Right renal pelvis (tissue), 4 donors: ENCODE results near the gene TBC1D30. TPM values are rescaled to one million over a fixed set of nuclear protein-coding genes. Genes with fewer than 3 reads are reported as not detected.

Experiments
- DNase-seq, 4 donors: peaks; one replicate each; pipeline ENCODE4 v3.0.0-alpha.2; 2013; ENCODE audit warnings: low read depth in 4 of 4, low spot score in 3 of 4, missing footprints in 1 of 4
- polyA plus RNA-seq, 4 donors: library from polyadenylated mRNA; unstranded; fragments of 120-200 nt; gene quantifications; one replicate each; pipeline ENCODE4 v1.2.1, GENCODE V29; 2013; ENCODE audit not compliant: insufficient read length in 4 of 4

TBC1D30 gene
- polyA plus RNA-seq, 4 donors, result 5.2 to 8.0 (median 5.9) TPM

DNA sequence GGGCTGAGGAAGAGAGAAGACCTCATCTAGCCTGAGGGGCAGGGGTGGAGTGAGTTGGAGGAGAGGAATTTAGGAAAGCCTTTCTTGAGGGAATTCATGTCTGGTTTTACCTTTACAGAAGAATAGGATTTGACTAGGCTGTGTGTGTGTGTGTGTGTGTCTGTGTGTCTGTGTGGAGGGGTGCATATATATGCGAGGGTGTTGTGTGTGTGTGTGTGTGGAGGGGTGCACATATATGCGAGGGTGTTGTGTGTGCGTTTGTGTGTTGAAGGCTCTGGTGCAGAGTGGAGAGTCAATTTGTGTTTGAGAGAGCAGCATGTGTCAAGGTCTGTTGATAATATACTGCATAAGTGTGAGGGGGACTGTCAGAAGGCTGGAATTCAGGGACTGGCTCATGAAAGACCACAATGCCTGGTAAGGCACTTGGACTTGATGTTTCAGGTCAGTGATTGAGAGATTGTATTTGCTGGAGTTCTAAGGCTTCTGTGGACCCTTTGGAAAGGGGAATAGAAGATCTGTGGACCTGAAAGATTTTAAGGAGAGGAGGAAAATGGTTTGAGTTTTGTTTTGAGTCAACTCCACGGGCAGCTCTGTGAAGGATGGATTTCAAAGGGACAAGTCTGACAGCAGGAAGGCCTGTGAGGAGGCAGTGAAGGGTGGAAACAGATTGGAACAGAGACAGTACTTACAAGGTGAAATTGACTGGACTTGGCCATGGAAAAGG is 34.6 kb downstream of the TBC1D30 start:
- no peak for DNase-seq

DNA sequence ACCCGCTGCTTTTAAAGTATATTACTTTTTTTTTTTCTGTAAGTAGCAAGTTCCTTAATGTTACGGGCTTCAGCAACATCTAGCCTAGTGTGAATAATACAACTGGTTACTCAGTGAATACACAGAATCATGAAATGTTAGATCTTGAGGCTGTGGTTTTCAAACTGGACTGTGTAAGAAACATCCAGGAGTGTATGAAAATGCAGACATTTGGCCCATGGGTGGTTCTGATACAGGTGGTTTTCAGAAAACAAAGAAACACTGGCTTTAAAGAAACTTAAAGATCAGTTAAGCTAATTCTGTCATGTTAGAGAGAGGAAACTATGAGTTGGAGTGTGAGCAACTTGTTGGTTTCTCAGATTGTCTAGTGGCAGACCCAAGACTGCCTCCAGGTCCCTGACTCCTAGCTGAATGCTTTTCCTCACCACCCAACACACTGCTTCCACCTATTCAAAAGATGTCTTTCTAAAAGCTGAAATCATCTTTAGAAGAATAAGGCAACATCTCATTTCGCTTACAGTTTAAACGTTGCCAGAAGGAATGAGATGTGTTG is 36.1 kb downstream of the TBC1D30 start:
- no peak for DNase-seq

DNA sequence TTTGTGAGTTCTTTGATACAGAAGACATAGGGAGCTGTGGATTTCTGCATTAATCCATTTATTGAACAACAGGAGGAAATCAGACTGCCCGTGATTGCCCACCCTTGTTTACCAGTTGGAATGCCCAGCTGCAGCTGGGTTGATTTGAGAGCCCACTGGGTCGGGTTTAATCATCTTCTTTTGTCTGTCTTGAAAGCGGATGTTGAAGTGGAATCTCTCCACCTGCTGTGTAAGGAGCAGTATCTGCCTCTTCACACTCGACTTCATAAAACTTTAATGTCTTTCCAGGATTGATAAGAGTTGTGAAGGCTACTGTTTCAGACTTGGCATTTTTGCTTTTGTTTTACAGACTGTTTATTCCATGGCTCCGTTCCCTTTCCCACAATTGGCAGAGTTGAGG is 39.9 kb downstream of the TBC1D30 start:
- DNase-seq, result no peak

DNA sequence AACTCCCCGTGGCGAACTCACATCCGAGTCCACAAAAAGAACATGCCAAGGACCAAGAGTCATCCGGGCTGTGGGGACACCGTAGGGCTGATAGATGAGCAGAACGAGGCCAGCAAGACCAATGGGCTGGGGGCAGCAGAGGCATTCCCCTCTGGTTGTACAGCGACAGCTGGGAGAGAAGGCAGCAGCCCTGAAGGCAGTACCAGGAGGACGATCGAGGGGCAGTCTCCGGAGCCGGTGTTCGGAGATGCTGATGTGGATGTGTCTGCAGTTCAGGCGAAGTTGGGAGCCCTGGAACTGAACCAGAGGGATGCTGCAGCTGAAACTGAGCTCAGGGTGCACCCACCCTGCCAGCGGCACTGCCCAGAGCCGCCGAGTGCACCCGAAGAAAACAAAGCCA is 50.7 kb downstream of the TBC1D30 start:
- no peak for DNase-seq

DNA sequence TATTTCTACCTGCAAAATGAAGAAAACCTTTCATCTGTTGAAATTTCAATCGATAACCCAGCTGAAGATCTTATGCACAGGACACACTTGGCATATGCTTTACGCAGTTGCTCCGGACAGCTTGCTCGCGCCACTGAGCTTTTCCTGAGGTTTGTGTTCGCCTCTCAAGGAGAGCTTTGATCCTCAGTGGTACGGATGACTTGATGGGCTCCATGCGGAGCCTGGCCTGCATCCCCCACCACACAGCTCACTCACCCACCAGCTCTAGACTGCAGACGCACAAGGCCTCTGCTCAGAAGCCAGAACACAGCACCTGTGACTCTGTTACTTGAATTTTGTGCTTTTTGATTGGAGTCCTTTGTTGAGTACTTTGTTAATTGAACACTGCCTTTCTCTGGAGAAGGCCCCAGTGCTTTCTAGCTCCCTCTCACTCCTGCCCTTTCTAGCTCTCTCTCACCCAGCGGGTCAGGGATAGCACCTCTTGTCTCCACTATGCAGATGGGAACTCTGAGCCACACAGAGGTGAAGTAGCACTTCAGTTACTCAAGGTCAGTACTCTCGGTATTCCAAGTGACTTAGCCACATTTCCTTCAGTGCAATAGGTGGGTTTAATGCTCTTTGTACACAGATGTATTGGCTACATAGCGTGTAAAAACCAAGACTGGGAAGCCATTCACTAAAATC is 52.1 kb downstream of the TBC1D30 start:
- no peak for DNase-seq

DNA sequence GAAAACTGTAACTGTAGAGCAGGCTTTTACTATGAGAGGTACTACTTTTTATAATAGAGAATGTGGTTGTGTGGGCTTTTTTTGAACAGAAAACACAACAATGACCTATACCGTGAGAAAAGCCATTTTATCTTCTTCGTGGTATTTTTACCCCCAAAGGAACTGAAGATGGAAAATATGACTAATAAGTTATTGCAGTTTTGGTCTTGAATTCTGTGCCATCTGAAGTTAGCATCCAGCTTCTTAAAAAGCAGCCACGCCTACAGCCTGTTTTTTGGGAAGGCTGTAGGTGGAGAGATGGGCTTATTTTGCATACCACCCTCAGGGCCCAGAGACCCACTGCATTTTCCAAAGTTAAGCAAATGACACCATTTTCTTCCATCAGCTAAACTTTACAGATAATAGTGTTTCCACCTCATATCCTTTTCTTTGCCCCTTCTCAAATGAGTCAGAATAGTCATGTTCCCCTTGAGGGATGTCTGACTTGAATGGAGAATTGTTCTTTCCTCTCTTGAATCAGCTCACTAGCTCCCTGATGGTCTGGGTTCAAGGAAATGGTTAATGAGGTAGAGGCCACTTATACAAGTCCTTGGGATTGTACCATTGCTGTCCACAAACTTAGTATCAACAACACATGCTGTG is 53.0 kb downstream of the TBC1D30 start:
- no peak for DNase-seq

DNA sequence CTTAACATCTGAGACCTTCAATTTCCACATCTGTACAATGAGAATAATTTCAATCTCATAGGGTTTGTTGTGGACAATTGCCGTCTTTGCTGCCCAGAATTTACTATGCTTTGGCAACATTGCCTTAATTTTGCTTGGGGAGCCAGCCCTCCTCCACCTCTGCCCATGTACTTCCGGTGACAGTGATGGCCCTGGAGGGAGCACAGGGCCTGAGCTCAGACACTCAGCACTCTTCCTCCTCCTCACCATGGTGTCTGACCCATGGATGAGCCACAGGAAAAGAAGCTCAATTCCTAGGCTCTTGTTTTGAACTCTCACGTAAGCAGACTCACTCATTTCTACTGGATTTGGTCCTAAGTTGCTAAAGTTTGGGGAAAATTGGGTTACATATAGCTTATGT is 58.2 kb downstream of the TBC1D30 start:
- no peak for DNase-seq

DNA sequence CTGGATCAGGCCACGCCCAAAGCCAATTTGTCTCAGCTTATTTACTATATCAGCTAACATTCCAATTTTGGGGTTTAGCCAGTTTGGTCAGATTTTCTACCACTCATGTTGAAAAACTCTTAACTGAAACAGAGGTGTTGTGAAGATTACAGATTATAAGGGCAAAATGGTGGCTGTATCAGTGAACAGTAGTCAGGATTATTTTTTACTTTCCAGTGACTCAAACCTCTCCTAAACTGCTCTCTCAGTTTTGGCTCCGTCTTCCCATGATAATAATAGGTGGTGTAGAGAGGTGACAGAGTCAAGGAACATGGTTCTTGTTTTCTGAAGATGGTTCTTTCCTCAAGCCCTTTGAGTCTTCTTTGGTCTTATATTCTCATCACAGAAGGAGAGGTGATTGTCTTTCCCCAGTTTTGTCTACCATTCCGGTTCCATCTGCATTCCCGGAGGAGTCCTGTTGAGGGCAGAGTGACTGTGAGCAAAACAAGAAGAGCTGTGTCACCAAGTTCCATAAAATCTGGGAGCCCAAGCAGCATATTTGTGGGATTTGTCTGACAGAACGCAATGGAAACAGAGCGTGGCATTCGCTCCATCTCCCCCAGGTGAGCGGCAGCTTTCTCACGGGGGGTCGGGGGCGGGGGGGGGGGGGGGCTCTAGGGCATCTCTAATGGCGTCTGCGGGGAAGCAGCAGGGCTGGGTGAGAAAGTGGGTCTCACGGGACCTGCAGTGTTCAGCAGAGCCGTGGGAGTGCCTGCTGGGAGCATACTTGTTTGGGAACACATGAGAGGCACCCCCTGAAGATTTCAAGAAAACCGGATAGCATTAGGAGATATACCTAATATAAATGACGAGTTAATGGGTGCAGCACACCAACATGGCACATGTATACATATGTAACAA is 59.1 kb downstream of the TBC1D30 start:
- no peak for DNase-seq

DNA sequence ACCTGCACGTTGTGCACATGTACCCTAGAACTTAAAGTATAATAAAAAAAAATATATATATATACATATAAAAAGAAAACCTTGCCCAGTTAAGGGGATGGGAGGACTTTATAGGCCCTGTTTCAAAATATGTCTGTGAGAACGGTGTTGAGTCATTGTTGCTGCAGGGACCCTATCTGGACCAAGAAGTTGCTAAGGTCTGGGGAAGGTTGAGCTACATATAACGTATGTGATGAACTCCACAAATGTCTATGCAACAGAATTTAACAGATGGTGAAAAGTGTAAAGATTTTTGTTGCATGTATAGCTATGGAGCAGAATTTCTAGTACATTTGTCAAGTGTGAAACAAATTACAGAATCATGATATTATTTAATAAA is 59.7 kb downstream of the TBC1D30 start:
- no peak for DNase-seq

DNA sequence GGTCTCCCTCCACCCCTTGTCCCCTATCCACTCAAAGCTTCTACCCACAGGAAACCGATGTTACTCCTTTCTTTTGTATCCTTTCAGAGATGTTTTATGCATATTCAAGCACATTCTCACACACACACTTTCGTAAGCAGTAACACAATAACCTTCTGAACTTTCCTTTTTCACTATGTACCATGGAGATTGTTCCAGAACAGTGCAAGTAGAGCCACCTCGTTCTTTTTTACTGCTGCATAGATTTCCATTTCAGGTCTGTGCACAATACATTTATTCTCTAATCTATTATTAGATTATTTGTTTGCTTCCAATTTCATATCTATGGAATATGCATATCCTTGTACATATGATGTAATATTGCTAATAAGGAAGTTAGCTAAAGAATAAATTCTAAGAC is 60.3 kb downstream of the TBC1D30 start:
- DNase-seq, result no peak

DNA sequence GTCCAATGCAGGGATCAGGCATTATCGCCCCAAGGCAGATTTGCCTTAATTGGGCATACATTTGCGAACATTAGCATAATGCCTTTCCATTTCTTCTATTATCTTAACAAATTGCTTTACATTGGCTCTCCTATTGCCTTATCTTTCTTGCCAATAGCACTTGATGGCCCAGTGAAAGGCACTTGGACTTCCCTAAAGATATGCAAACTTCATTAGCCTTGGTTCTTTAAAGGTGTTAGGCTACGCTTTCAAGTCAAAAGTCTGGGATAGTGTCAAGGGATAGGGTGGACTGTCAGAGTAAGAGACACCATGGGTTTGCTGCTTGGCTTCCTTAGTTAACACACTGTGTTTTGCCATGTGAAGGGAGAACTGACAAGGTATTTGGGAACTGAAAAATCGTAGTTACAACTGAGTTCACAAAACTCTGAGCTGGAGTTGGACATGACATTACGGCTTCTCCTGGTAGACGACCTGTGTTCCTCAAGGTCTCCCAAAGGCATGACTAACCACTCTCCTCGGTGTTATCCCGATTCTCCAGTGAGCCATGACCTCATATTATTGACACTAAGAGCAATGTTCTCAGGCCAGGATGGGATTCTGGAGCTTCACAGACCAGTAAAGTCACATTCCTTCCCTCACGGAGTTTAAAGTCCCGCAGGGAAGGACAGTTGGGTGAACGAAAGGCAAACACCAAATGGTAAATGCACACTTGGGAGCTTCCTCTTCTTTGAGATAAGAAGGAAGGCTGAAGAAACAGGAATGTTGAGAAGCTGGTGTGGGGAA is 65.2 kb downstream of the TBC1D30 start:
- no peak for DNase-seq

DNA sequence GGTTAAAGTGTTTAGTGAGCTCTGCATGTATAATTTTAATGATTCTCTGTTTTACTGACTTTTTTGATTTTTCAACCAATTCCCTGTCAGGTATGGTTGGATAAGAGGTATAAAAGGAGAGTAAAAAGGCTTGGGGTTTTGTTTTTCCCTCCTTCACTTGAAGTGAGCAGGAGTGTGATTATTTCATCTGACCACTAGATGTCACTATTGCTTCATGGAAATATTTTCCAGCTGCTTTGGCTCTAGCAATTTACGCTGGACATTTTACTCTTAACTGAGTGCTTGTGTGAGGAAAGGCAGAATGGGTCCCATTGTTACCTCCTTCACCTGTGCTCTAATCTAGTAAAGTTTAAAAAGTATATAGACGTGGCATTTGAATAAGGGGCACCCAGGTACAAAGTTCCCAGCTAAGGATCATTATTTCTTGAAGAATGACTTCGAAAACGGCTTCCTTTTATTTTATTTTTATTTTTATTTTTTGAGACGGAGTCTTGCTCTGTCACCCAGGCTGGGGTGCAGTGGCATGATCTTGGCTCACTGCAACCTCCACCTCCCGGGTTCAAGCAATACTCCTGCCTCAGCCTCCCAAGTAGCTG is 66.5 kb downstream of the TBC1D30 start:
- DNase-seq, result peak; percentile 50 to 73 (median 66)

DNA sequence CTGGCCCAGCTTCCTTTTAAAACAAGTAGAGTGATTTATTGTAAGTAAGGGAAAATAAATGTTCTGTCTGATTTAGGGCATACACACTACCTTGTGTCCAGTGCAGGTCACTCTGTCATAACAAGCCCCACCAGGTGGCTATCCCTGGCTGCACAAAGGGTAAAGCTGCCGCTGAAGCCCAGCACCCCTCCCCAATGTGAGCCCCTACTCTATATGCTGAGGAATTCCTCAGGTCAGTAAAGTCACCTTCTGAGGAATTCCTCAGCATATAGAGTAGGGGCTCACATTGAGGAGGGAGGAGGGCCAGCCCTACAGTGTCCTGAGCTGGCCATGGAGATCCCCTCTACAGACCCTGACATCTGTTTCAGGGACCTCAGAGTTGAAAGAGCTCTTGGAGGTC is 67.2 kb downstream of the TBC1D30 start:
- DNase-seq, result no peak

DNA sequence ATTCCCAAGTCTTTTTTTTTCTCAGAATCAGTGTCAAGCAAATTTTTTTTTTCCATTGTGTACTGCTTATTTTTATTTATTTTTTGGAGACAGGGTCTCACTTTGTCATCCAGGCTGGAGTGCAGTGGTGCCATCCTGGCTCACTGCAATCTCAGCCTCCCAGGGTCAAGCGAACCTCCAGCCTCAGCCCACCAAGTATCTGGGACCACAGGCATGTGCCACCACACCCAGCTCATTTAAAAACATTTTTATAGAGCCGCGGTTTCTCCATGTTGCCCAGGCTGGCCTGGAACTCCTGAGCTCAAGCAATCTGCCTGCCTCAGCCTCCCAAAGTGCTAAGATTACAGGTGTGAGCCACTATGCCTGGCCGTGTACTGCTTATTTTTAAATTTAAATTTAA is 68.1 kb downstream of the TBC1D30 start:
- no peak for DNase-seq

DNA sequence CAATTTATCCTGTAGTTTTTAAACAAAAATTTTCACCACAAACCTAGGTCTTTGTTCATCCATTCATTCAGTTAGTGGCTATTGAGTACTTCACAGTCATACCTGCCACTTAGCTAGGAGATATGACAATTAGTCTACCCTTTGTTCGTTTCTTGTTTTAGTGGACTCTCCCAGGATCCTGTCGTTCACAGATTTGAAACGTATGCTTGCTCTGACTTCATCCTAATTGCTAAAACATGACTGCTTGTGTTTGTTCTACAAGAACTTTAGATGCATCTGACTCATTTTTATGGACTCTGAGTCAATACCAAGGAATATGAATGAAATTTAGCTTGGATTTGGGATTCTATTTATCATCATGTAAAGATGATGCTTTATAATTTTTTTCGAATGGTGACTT is 69.5 kb downstream of the TBC1D30 start:
- no peak for DNase-seq

DNA sequence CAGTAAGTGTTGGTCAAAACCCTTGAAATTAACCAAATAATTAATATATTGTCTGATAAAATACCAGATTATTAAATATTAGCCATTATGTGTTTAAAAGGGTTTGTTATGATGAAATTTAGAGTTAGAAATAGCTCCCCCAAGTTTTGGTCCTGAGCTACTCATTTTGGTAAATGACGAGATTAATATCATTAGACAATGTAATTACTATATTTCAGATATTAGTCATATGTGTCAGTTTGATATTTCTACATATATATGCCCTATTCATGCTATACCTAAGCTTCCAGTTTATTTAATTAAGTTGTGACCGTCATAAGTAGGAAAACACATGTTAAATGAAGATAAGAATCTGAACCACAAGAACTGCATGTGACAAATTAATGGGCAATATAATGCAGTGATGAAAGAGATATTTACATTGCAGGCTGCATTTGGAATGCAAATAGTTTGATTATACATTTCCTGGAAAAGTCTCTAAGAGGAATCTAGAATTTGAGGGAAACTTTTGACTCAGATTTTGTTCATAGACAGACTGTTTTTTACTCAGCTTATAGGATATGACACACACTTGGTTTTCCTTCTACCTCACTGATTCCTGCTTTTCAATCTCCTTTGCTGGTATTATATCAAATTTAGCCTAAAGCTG is 70.5 kb downstream of the TBC1D30 start:
- no peak for DNase-seq

DNA sequence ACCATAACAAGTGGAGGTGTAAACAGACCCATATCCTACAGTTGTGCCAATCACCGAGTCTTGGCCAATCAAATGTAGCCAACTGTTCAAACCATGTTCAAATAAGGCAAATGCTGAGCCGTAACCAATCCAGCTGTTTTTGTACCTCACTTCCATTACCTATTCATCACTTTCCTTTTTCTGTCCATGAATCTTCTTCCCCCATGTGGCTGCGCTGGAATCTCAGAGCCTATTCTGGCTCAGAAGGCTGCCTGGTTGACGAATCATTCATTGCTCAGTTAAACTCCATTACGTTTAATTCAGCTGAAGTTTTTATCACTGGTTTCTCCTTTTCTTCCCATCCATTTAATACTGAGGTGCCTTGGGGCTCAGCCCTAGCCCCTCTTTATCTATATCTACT is 71.1 kb downstream of the TBC1D30 start:
- no peak for DNase-seq

DNA sequence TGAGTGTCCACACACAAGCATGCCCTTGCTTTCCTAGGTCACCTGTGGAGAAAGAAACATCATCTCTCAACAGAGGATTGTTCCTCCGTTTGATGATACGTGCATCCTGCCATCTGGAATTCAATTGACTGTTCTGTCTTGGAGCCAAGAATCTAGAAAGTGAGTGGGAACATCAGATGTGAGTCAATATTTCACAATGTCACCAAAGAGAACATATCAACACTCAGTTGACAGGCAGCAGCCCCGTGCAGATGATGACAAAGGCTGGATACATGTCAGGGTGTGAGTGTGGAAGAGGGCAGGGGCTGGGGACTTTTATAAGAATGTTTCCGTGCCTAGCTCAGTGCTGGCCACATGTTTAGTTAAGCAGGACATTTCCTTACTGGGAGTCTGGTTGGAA is 76.1 kb downstream of the TBC1D30 start:
- DNase-seq, result no peak
